Measurements from ENCODE around the gene PTX4. TPM values are rescaled to one million over a fixed set of nuclear protein-coding genes. Genes with fewer than 3 reads are reported as not detected.

Gene PTX4
- polyA plus RNA-seq, 3 donors = 0.19 TPM; not detected in 2

- peaks cover 3% of the 10 kb centered on the region for H3K4me1 Mint-ChIP-seq
- H3K4me3 ChIP-seq (replicated peaks in 1 of 3; ENCODE audit: low read depth in 2 of 3, low read length in 3 of 3) = no peak overlapping the region
- peaks cover 0 to 13% of the 10 kb centered on the region in 2 donors for H3K4me1 ChIP-seq (ENCODE audit: control insufficient read depth in 1 of 2, insufficient read depth in 2 of 2, low read length in 2 of 2)
- H3K9me3 ChIP-seq (replicated peaks in 1 of 2; ENCODE audit: control insufficient read depth in 1 of 2, insufficient read depth in 1 of 2, low read length in 2 of 2) = no peaks in the 10 kb centered on the region
- WGBS (ENCODE audit: insufficient coverage) = 95% methylated on average over 19 of the region's 32 CpGs
- no peak overlapping the region for H3K4me3 Mint-ChIP-seq
- H2AFZ ChIP-seq (ENCODE audit: insufficient read depth, low read depth, low read length, poor library complexity, severe bottlenecking) = no peak overlapping the region
- peaks cover 0 to 15% of the 10 kb centered on the region in 2 donors for H3K36me3 Mint-ChIP-seq
- no peaks in the 10 kb centered on the region for H3K79me2 ChIP-seq (ENCODE audit: insufficient read depth, low read length)
- no peak overlapping the region for H3K27ac Mint-ChIP-seq
- H3K27ac ChIP-seq (ENCODE audit: low read depth in 1 of 2, low read length in 2 of 2) = no peak overlapping the region
- no peak overlapping the region for H3K9ac ChIP-seq (ENCODE audit: insufficient read depth, low read length, poor library complexity, severe bottlenecking)
- H3K27me3 ChIP-seq (ENCODE audit: control insufficient read depth in 2 of 2, insufficient read depth in 2 of 2, low read length in 2 of 2) = peaks cover 0 to 27% of the 10 kb centered on the region in 2 donors
- H4K20me1 ChIP-seq (ENCODE audit: insufficient read depth, low read length) = no peaks in the 10 kb centered on the region
- no peak for DNase-seq
- H3K36me3 ChIP-seq (replicated peaks in 1 of 2; ENCODE audit: control insufficient read depth in 1 of 2, insufficient read depth in 2 of 2, low read length in 2 of 2) = peaks cover 0 to 4% of the 10 kb centered on the region in 2 donors
- no peak for TF ChIP-seq CTCF (IDR thresholded peaks at IDR 0.05)
- no peak overlapping the region for H3K4me2 ChIP-seq (replicated peaks; ENCODE audit: extremely low read depth, low read length, poor library complexity, severe bottlenecking)
- H3K27me3 Mint-ChIP-seq (ENCODE audit: low read depth in 3 of 3) = peaks cover 4 to 27% (median 7%) of the 10 kb centered on the region in 3 donors
- intact Hi-C loops (cut with micrococcal nuclease) = no loop called here
- peaks cover 0 to 2% (median 0%) of the 10 kb centered on the region in 7 donors for H3K9me3 Mint-ChIP-seq
Observed at GRCh38 chr16:1435921-1436697, 52.6 kb downstream of the PTX4 start.

Other genes starting within 250 kb of the PTX4 start
- gene TPSAB1, start 248.2 kb downstream of the PTX4 start, polyA plus RNA-seq = not detected
- gene TPSD1, start 232.9 kb downstream of the PTX4 start, polyA plus RNA-seq = not detected
- gene UBE2I, start 179.3 kb downstream of the PTX4 start, polyA plus RNA-seq = 100 to 1,000 TPM in 1 of 3 donors, 10 to 100 TPM in 2; 76.8 to 112 (median 88.8) TPM
- gene BAIAP3, start 155.3 kb downstream of the PTX4 start, polyA plus RNA-seq = 1 to 10 TPM in 1 of 3 donors, not detected in 2; 1.0 TPM
- 10 to 100 TPM; 23.2 to 73.1 (median 48.2) TPM for gene TSR3, start 137.1 kb downstream of the PTX4 start, polyA plus RNA-seq
- gene GNPTG, start 137.0 kb downstream of the PTX4 start, polyA plus RNA-seq = 100 to 1,000 TPM in 1 of 3 donors, 10 to 100 TPM in 2; 74.7 to 130 (median 82.5) TPM
- gene UNKL, start 74.2 kb downstream of the PTX4 start, polyA plus RNA-seq = 10 to 100 TPM in 1 of 3 donors, 1 to 10 TPM in 2; 1.2 to 19.9 (median 2.2) TPM
- 10 to 100 TPM; 10.0 to 48.8 (median 35.3) TPM for gene UQCC4, start 68.2 kb downstream of the PTX4 start, polyA plus RNA-seq
- not detected for gene PERCC1, start 57.9 kb downstream of the PTX4 start, polyA plus RNA-seq
- 1 to 10 TPM in 1 of 3 donors, not detected in 2; 5.9 TPM for gene CCDC154, start 44.4 kb downstream of the PTX4 start, polyA plus RNA-seq
- 100 to 1,000 TPM in 1 of 3 donors, 10 to 100 TPM in 2; 37.4 to 249 (median 56.5) TPM for gene CLCN7, start 13.9 kb downstream of the PTX4 start, polyA plus RNA-seq
- 10 to 100 TPM in 2 of 3 donors, 1 to 10 TPM in 1; 7.3 to 58.1 (median 11.4) TPM for gene TELO2, start 4.4 kb upstream of the PTX4 start, polyA plus RNA-seq
- 1 to 10 TPM in 2 of 3 donors, under 1 TPM in 1; 0.09 to 1.5 (median 1.3) TPM for gene TMEM204, start 44.7 kb upstream of the PTX4 start, polyA plus RNA-seq
- 1 to 10 TPM in 2 of 3 donors, under 1 TPM in 1; 0.75 to 3.7 (median 1.2) TPM for gene IFT140, start 123.1 kb upstream of the PTX4 start, polyA plus RNA-seq
- 10 to 100 TPM in 1 of 3 donors, 1 to 10 TPM in 1, under 1 TPM in 1; 0.46 to 12.3 (median 1.0) TPM for gene CRAMP1, start 123.4 kb upstream of the PTX4 start, polyA plus RNA-seq
- gene JPT2, start 189.3 kb upstream of the PTX4 start, polyA plus RNA-seq = 1 to 10 TPM; 5.4 to 7.5 (median 5.8) TPM
- 100 to 1,000 TPM in 1 of 3 donors, 1 to 10 TPM in 2; 1.1 to 185 (median 2.1) TPM for gene MAPK8IP3, start 217.3 kb upstream of the PTX4 start, polyA plus RNA-seq

Measured in CD14-positive monocyte (primary cell).